ENCODE measurements around the gene SACM1L.

Gene SACM1L

GRCh38 chr3:45792516-45793172 lies 103.4 kb downstream of the SACM1L start:
- FAIRE-seq = no peak

- no peak for FAIRE-seq
These were observed 104.4 kb downstream of the SACM1L start for GRCh38 chr3:45793482-45794176.

- FAIRE-seq = no peak
These were observed 105.0 kb downstream of the SACM1L start for GRCh38 chr3:45794177-45794560.

- no peak for FAIRE-seq
These were observed 105.5 kb downstream of the SACM1L start for GRCh38 chr3:45794660-45795059.
